Myocyte (in vitro differentiated cells): ENCODE measurements around the gene ABCA13. TPM values are rescaled to one million over a fixed set of nuclear protein-coding genes. Genes with fewer than 3 reads are reported as not detected.

Source experiments
- DNase-seq: peaks from one replicate; pipeline ENCODE4 v3.0.0-alpha.2; 2012; ENCODE audit warnings: low read depth
- total RNA-seq: library from RNA; depleted of rRNA; stranded (reverse); fragments of >200 nt; gene quantifications from 2 replicates; pipeline ENCODE4 v1.2.3, GENCODE V29; 2014

Gene ABCA13
- total RNA-seq, 1 donor from 2014 or later, result 1.7 TPM

DNA sequence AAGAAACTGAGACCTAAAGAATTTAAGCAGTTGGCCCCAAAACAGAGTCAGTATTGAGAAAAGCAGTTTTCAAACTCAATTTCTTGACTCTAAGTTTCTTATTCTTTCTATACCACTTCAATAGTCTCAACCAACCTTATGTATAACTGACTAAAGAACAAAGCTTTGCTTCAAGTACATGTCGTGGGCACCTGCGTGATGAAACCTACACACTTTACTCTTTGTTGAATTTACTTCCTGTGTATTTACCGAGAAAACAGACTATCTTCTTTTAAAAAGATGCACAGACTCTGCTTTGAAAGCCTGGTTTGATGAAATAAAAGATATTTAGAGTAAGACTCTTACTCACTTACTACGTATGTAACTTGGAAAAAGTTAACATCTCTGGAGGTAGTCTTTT is 455.9 kb downstream of the ABCA13 start:
- no peak for DNase-seq

DNA sequence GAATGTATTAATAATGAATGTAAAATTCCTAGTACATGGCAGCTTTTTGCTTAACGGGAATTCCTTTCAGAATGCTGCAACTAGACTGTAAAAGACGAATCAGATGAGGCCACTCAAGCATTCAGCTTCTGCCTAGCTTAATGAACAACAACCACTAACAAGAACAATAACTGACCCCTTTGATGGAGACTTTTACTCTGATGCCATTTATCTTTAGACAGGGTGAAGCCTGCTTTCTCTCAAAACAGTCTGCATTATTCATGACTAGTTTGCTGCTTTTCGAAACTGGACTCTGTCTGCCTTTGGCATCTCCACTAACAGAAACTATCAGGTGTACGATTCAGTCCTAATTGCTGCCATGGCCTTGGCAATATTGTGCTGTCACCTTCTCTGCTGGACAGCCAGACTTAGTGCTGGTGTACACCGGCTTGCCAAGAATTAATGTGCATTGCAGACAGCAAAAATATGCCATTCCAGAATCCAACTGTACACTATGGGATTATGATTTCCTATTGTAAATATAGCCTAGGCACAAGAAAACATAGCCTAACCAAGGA is 457.6 kb downstream of the ABCA13 start:
- DNase-seq, result no peak

DNA sequence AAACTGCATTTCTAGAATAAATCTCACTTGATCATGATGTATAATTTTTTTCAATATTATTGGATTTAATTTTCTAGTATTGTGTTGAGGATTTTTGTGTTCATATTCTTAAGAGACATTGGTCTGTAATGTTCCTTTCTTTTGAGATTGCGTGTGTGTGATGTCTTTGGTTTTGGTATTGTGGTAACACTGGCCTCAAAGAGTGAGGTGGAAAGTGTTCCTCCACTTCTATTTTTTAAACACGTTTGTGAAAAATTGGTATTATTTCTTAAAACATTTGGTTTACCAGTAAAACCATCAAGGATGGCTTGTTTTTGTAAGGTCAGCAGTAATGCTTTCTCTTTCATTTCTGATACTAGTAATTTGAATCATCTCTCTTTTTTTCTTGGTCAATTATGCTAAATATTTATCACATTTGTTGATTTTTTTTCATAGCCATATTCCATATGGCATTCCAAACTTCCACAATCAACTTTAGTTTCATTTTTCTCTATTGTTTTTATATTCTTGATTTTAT is 462.9 kb downstream of the ABCA13 start:
- DNase-seq, result no peak

DNA sequence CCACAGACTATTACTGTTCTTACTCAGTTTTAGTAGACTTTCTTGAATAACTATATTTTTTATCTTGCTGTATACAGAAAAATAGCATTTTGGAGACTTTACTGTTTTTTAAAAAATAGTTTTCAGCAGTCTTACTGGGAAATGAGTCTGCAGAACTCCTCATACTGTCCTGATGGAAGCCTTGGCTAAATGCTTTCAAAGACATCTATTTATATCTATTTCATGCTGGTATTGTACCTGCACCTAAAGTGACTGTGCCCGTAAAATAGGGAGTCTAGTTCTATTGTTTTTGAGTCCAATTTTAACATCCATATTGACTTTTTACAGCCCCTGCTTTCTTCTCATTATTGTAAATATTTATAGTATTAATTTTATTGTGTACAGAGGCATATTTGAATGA is 464.5 kb downstream of the ABCA13 start:
- DNase-seq, result peak; percentile 20

DNA sequence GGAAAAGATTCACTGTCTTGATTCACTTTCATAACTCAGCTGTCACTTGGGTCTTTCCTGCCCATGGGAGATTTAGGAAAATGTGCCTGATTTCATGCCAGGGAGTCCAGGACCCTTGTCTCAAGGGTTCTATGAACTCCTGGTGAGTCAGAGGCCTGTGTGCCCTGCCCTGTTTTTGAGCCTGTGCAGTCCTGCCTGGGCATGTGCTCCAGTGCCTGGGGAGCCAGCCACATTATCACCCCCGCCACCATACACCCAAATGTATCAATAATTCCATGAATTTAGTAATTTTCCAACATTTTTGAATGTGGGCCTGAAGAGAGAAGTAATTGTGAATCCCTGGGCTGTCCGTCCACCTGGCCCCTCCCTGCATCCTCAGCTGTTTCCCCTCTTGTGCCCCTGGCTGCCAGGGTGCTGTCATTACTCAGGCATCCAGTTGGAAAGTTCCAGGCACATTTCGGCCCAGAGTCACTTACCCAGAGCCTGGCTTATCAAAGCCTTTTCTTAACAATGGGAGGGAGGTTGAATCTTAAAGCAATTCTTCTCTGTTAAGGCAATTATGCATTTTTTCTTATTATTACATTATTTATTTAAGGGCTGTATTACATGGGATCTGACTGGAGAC is 465.2 kb downstream of the ABCA13 start:
- peak; percentile 90 for DNase-seq

DNA sequence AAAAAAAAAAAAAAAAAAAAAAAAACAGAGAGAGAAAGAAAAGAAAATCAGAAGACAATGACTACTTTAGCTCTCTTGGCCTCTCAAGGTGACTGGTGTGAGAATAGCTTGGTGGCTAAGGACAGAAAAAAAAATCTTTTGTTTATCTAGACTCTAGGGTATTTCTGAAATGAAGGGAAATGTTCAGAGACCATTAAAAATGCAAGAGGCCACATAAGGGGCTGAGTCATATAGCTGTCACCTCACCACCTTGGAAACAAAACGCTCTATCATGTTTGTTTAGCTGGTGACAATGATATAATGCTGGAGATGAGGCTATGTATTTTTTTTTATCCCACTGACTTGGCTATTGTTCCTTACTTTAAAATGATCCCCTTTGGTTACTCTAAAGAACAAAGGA is 466.1 kb downstream of the ABCA13 start:
- DNase-seq, result peak; percentile 73

DNA sequence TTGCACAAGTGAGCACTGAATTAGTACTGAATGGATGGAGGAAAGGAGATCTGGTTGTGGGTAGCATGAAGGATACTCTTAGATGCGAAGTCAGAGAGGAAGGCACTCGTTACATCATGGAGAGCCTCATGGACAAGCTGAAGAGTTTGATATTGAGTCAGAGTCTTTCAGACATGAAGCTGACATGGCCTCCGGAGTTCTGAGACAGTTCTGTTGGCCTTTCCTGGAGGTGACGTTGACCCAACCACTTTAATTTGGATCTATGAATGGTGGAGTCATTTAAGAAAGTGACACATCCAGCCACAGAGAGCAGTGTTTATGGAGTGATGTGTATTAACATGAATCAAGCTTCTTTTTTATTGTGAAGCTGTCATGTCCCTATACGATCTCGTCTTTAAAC is 466.8 kb downstream of the ABCA13 start:
- DNase-seq, result peak; percentile 26

DNA sequence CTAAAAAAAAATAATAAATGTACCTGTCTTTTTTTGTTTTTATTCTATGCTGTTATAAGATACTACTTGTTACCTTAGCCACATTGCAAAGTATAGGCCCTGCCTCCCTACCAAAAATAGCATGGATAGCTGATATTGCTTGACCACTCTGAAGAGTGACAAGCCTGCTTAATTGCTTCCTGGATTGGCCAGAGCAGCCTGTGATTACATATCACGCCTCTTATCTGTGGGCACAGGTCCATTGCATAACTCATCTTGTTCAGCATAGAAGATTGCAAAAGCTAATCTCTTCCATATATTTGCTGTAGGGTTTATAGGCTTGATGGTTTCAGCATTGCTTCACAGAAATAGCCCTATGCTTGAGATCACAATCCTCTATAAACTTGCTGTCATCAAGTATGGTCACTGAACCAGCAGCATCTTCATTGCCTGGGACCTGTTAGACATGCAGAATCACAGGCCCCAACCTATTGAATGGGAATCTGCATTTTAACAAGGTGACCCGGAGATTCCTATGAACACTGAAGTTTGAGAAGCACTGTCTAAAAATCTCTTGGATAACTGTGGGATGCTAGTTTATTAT is 472.3 kb downstream of the ABCA13 start:
- DNase-seq, result peak; percentile 25

DNA sequence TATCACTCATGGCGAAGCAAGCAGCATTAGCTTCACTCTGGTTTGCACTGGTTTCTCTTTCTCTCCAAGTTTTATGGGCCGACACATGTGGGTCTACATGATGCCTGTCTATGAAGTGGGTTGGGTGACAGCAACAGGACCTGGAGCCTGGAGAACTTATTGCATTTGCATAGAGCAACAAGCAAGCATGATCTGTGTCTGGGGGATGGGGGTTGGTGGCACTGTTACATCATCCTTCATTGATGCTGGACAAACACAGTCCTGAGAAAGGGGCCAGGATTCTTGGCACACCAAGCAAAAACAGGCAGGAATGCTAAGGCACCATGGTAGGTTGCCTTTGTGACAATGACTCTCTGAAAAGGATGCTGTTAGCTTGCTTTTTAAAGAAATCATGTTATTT is 486.9 kb downstream of the ABCA13 start:
- DNase-seq, result no peak

DNA sequence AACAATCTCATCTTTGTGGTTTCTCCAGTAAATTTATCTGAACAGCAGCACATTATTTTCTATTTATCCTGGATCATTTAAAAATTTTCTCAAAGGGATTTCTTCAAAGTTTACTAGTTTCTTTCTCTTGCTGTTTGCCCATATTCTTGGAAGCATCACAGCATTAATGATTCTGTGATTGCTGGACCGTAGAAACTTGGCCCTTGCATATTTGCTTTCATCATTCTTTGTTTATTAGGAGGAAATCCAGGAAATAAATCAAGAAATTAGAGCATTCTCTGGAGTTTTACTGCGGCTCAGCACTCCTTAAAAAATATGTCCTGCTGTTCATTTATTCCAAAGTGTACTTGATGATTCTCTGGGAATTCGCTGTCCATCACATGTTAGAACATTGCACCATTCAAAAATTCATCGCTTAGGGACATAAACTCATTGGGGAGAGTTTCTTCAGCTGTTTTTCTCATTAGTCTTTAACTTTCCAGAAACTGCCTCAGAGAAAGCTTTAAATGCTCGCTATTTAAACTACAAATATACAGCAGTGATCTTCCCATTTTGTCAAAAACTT is 489.1 kb downstream of the ABCA13 start:
- DNase-seq, result no peak

DNA sequence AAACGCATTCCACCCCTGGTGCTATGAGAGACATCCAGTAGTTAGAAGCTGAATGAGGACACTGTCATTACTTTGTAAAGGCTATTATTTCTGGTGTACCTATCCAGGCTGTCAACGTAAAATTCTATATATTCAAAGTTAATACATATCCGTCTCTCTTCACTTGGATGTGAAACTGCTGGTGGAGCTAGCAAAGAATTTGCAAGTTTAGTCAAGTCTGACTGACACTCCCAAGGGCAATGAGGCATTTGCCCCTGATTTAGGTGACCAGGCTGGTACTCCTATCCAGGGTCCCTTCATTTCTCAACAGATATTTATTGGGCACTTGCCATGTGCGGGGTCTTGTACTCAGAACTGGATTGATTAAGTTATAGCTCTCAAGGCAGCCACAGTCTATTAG is 493.0 kb downstream of the ABCA13 start:
- DNase-seq, result no peak

DNA sequence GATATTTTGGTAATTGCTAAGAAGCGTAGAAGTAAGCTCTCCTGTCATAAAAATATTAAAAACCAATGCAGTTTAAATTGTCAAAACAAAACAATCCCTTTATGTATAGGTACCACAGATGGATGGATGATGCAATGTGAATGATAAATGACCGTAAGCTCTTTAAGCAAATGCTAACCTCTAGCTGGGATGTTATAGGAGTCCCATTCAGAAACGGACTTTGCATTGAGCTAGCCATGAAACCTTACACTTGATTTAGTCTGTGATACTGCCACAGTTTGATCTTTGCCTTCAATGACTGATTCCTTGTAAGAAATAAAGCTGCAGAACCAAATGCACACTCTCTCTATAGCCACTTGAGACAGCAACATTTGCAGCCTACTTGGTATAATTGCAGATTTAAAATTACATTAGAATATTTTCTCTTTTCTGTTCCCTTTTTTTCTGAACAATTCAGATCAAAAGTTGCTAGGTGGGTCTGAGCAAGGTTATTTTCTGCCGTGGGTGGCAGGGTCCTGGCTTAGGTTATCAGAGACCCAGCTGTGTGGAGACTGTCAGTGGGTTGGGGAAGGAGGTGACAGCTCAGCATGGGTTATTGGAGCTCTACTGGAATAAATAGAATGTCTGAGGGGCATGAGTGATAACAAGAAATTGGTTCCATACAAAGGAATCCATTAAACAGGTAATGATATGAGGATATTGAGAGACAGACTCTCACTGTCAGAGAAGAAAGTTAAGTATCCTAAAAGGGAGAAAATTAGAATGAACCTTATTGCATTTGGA is 494.3 kb downstream of the ABCA13 start:
- DNase-seq, result no peak

DNA sequence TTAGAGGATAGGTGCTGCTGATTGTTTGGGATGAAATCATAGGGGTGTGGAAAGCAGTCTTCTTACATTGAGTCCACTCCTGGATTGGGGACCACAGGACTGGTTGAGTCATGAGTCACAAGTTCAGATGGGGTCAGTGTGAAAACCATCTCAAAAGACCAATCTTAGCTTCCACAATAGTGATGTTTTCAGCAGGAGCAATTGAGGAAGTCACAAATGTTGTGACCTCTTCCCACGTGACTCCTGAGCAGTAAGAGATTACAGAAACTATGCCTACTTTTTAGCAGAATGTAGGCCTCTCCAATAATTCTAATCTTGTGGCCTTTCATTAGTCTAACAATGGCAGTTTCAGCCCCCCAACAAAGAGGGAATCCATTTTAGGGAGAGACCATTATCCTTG is 496.1 kb downstream of the ABCA13 start:
- DNase-seq, result peak; percentile 2

DNA sequence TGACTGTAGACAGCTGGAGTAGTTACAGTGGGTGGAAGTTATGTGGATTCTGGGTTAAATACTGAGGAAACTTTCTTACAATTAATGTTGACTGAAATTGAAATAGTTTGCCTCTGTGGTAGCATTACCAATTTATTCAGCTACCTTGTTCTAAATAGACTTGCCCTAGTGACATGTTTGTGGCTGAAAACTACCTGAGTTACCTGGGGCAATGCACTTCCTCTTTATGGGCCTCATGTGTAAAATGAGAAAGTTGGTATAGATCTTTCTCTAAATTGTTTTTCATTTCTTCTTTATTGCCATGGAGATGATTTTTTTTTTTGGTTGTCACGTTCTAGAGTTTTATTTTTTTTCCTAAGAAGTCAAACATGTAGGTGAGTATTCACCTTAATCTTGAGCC is 500.4 kb downstream of the ABCA13 start:
- DNase-seq, result no peak

DNA sequence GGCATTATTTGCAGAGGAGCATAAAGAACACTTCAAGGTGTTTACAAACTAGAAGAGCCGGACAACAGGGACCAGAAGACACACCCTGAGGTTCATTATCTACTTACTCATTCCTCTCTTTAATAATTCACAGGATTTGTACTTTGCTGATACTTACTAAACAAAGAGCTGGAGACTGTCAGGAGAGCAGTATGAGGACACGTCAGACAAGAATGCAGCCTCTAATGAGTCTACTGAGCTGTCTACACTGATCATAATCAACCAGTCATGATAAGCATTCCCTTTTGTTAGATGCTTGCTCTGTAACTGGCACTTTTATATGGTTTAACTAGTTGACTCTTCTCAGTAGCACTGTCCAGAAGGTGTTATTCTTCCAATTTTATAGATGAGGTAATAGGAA is 509.7 kb downstream of the ABCA13 start:
- no peak for DNase-seq

DNA sequence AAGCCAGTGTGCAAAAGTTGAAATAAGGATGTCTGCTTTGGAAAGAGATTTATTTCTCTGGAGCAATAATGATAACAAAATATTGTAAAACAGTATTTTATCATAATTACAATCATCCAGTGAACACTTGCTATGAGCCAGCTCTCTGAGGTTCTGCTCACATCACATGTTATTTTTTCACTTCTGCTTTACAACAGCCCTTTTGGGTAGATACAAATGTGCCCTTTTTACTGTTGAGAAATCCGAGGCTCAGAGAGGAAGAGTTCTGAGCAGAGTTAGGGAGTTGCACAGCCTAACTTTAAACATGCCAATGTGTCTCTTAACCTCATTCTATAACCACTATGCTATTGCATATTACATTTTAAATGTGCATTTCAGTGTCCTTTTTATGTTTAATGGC is 520.5 kb downstream of the ABCA13 start:
- no peak for DNase-seq

Other genes starting within 250 kb of the ABCA13 start
- gene PKD1L1, start 223.0 kb upstream of the ABCA13 start, total RNA-seq, result 0.03 and 0.10 TPM in 2 replicates
- 47.0 and 73.0 TPM in 2 replicates for gene HUS1, start 191.8 kb upstream of the ABCA13 start, total RNA-seq
- 0.32 TPM in 1 of 2 replicates, not detected in the other for gene SUN3, start 142.4 kb upstream of the ABCA13 start, total RNA-seq
- gene C7orf57, start 135.9 kb upstream of the ABCA13 start, total RNA-seq, result 0.83 and 1.1 TPM in 2 replicates
- 7.5 and 7.7 TPM in 2 replicates for gene UPP1, start 82.2 kb upstream of the ABCA13 start, total RNA-seq